ENCODE measurements around the gene REPIN1. TPM values are rescaled to one million over a fixed set of nuclear protein-coding genes. Genes with fewer than 3 reads are reported as not detected.

REPIN1 gene
- total RNA-seq, 1 donor from 2014 or later = 154 TPM

DNA sequence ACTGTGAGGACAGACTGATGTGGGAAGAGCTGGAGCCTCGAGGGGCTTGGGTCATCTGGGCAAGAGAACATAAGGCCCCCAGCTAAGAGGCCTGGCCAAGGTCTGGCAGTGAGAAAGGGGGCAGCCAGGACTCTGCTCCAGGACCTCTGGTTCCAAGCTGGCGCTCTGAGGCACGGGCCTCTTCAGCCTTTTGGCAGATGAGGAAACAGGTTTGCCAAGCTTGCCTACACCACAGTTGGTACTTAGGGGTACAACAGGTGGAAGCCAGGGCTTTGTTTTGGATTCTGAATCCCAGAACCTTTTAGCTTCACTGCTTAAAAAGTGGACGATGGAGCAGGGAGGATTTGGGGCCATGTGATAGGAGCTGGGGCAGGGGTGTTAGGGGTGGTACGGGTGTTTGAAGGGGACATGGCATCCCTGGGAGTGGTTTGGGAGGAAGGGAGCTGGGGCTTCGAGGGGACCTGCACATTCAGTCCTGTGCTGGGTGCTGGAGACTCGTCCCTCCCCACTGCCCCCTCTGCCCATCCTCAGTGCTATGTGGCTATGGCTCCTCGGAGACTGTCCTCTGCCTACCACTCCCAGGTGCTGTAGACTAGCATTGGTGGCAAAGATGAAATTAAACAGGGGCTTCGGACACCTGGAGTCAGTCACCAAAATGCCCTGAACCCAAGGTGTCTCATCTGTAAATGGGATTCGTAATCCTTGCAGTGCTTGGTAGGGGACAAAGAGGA lies 40.8 kb downstream of the REPIN1 start:
- no peak overlapping the region for H3K27ac Mint-ChIP-seq

DNA sequence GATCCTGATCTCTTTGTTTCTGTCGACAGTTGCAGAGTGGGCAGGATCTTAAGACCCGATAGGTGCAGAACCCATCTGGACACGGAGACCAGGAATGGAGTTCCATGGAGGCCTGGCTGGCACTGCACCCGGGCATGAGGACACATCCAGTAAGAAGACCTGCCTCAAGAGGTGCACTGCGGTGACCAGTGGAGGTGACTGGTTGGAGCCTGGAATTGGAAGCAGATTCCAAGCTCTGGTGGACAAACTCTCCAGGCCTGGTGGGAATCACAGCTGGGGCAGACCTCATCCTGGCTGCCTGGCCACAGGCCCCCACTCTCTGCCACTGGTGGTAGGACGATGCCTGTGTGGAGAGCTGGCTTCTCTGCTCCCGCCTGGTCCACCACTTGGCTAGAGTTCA lies 41.5 kb downstream of the REPIN1 start:
- Mint-ChIP-seq H3K4me3 (no peak overlapping the region), H3K27me3 (no peaks in the 10 kb centered on the region), H3K4me1 (ENCODE audit: unreplicated experiment) (peaks cover 28% of the 10 kb centered on the region), H3K9me3 (no peaks in the 10 kb centered on the region), H3K27ac (no peak overlapping the region), H3K36me3 (peaks cover 13% of the 10 kb centered on the region)
- DNase-seq (ENCODE audit: extremely low spot score, unreplicated experiment) = no peak
- TF ChIP-seq, protein P1, sequence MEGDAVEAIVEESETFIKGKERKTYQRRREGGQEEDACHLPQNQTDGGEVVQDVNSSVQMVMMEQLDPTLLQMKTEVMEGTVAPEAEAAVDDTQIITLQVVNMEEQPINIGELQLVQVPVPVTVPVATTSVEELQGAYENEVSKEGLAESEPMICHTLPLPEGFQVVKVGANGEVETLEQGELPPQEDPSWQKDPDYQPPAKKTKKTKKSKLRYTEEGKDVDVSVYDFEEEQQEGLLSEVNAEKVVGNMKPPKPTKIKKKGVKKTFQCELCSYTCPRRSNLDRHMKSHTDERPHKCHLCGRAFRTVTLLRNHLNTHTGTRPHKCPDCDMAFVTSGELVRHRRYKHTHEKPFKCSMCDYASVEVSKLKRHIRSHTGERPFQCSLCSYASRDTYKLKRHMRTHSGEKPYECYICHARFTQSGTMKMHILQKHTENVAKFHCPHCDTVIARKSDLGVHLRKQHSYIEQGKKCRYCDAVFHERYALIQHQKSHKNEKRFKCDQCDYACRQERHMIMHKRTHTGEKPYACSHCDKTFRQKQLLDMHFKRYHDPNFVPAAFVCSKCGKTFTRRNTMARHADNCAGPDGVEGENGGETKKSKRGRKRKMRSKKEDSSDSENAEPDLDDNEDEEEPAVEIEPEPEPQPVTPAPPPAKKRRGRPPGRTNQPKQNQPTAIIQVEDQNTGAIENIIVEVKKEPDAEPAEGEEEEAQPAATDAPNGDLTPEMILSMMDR (conservative IDR thresholded peaks at IDR 0.05) = no peak

More for the DNA sequence above, 40.8 kb downstream of the REPIN1 start:
- TF ChIP-seq, protein P1 (conservative IDR thresholded peaks at IDR 0.05) = no peak
- Mint-ChIP-seq H3K4me3 (no peak overlapping the region), H3K4me1 (ENCODE audit: unreplicated experiment) (peaks cover 30% of the 10 kb centered on the region), H3K9me3 (no peaks in the 10 kb centered on the region), H3K36me3 (peaks cover 13% of the 10 kb centered on the region), H3K27me3 (no peaks in the 10 kb centered on the region)
- no peak for DNase-seq (ENCODE audit: extremely low spot score, unreplicated experiment)

DNA sequence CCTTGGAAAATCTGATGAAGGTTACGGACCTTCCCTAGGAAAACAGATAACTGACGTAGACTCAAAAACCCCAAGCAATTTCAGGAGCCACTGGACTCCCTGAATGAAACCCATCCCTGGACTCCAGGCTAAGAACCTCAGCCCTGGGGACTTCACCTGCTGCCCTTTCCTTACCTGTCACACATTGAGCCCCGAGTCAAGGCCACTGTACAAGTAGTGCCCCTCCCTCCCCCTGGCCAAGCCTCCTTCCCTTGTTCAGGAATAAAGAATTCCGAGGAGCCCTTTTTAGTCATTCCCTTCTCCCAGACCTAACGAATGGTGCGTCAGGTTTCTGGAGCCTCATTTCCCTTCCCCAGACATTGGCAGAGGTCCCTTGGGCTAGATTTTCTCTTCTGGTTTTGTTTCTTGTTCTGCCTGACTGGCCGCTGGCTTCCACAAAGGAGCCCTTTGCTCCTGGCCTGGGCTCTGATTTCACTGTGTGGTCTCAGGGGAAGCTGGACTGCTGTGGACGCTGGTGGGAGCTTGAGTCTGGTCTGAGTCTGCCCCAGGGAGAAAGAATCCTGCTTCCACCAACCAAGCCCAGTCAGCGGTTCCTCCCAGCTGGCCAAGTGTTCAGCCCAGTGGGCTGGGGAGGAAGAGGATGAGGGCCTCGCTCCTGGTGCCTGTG lies 42.2 kb downstream of the REPIN1 start:
- no peak for DNase-seq (ENCODE audit: extremely low spot score, unreplicated experiment)
- Mint-ChIP-seq H3K4me3 (peak overlapping the region; percentile 31), H3K4me1 (ENCODE audit: unreplicated experiment) (peaks cover 31% of the 10 kb centered on the region), H3K9me3 (no peaks in the 10 kb centered on the region), H3K36me3 (peaks cover 13% of the 10 kb centered on the region), H3K27ac (no peak overlapping the region), H3K27me3 (no peaks in the 10 kb centered on the region)
- TF ChIP-seq, protein P1 (conservative IDR thresholded peaks at IDR 0.05) = no peak

DNA sequence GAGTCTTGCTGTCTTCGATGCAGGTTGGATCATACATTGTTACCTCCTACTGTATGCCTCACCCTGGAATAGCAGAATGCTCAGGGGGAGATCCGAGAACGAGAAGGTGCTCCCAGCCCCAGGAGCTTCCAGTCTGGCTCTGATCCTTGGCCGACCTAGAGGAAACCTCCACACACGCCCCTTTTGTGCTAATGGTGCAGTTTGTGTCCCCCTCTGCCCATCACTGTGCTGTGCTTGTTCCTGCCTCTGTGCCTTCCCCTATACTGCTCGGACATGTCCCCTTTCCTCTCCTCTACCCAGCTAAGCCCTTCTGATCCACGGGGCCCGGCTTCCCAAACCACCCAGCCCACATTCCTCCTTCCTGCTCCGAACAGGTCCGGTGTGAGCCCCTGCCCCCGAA lies 43.0 kb downstream of the REPIN1 start:
- peaks cover 29% of the 10 kb centered on the region for H3K4me1 Mint-ChIP-seq (ENCODE audit: unreplicated experiment)
- no peak overlapping the region for H3K4me3 Mint-ChIP-seq
- H3K9me3 Mint-ChIP-seq = no peaks in the 10 kb centered on the region
- DNase-seq (ENCODE audit: extremely low spot score, unreplicated experiment) = no peak
- TF ChIP-seq, protein P1 (conservative IDR thresholded peaks at IDR 0.05) = no peak
- peaks cover 13% of the 10 kb centered on the region for H3K36me3 Mint-ChIP-seq
- no peaks in the 10 kb centered on the region for H3K27me3 Mint-ChIP-seq
- H3K27ac Mint-ChIP-seq = no peak overlapping the region

- Mint-ChIP-seq H3K27me3 (no peaks in the 10 kb centered on the region), H3K36me3 (peaks cover 11% of the 10 kb centered on the region), H3K27ac (no peak overlapping the region), H3K4me1 (ENCODE audit: unreplicated experiment) (peaks cover 27% of the 10 kb centered on the region), H3K4me3 (no peak overlapping the region), H3K9me3 (no peaks in the 10 kb centered on the region)
- DNase-seq (ENCODE audit: extremely low spot score, unreplicated experiment) = no peak
- TF ChIP-seq, protein P1 (conservative IDR thresholded peaks at IDR 0.05) = no peak
Measured at GRCh38 chr7:150412016-150412415, 43.4 kb downstream of the REPIN1 start.
